Stimulated activated CD8-positive, alpha-beta memory T cell treated with anti-CD3 and anti-CD28 coated beads, Interleukin-7, amount 100 ng/mL, for 48 hours (primary cell): ENCODE data around the gene NOXO1.
"Not testable (repeated sequence)": the region's sequence is repeated elsewhere in the genome, so short reads cannot be mapped to it uniquely, and the experiment has no call there.

Experiments used
- DNase-seq, 2 donors: peaks; one replicate each; pipeline ENCODE4 v3.0.0-alpha.2; 2020; ENCODE audit warnings: low read depth in 1 of 2; ENCODE audit errors: extremely low read depth in 1 of 2

The NOXO1 gene

DNA sequence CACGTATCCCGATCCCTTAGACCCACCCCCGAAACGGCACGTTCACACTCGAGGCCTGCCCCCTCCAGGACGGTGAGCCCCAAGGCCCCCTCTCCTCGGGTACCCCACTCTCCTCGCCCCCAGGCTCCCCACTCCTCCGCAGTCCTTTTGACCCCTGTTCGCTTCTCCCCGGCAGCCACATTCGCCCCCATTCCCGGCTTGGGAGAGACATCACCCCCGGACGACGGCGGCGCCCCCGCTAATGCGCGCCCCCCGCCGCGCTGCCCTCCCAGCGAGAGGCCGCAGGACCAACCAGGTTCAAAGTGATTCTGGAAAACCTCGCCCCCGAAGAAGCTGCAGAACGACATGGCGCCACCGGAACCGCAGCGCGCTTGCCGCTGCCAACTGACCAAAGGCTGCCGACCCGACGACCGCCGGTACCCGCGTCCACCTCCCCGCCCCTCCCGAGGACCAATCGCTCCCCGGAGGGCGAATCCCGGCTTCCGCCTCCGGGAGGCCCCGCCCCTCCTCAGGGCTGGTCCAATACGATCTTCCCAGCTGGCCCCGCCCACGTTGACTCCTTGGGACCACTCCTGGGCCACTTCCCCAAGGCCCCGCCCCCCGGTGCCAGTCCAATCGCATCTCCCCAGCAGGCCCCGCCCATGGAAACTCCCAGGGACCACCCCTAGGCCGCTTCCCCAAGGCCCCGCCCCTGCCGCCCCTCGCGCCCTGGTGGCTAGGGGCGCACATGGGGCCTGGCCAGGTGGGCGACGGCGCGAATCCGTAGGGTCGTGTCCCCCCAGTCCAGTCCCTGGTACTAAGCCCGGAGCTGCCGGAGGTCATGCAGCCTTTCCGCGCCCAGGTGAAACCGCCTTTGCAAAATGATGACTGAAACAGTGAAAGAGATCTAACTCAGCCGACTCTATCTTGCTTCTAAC is 38.2 kb downstream of the NOXO1 start, which contains the start of gene MSRB1:
MSRB1 (minus strand) TSS at position 390 of the 917 bp plus-strand sequence; CDS start at position 347, 43 bp downstream.
- peak; percentile 98 to 100 for DNase-seq

DNA sequence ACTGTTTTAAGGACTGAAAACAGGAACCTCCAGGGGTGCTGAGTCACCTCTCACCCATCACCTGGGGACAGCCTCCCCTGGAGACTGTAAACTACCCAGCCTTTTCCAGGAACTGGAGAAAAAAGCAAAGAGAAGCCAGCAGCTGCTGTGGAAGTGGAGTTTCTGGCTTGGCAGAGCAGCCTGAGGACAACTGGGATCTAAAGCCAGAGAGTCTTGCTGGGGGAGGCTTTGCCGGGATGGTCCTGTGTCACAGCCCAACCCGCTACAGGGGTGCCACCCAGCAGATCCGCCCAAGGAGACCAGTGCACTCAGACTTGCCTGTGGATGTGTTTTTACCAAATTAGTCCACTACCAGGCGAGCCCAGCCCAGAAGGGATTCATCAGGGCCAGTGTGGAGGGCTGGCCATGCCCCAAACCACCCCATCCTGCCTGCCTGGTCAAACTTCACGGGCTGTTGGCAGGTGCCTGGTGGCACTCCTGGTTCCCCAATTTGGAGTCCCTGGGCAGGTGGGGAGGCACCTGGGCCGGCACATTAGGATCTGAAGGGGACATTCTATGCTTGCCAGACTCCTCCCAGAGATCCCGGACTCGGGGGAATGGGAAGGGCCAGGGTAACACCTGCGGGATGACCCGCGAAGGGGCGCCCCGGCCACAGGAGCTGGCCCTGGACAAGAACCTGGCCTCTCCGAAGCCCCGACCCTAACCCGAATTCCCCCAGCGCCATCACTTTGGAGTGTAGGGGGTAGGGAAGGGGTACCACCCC is 39.0 kb downstream of the NOXO1 start:
- DNase-seq, result no peak

DNA sequence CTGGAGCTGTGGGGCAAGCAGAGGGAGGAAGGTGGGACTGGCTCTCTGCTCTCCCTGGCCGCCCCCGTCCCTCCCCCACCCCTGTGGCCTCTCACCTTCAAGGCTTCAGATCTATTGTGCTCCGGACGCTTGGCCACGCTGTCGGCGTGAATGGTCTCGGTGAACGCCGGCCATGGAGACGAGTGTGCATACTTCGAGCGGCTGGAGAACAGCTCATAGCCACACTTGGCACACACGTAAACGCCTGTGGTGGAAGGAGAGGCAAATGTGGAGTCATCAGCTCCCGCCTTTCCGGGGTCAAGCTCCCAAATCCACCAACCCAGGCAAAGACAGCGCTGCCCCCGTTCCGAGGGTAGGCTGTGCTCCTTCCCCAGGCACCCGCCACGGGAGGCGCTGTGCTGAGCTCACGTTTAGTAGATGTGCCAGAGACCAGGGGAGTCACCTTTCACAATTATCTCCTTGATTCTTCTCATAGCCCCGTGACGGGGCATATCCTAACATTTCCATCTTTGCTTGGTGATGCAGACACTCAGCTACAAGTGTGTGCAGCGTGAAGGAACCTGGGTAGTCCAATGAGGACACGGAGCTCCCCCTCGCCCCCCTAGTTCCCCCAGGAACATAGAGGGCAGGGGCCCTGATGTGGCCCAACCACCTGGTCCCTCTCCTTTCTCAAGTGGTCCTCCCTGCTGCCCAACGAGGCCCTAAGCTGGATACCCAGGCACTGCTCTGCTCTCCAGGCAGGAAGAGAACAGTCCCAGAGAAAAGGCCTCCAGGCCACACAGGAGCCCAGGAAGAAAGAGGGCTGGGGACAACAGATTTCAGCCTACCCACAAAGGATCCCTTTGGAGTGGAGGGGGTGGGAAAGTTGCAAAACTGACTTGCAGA is 39.9 kb downstream of the NOXO1 start:
- DNase-seq, result no peak

DNA sequence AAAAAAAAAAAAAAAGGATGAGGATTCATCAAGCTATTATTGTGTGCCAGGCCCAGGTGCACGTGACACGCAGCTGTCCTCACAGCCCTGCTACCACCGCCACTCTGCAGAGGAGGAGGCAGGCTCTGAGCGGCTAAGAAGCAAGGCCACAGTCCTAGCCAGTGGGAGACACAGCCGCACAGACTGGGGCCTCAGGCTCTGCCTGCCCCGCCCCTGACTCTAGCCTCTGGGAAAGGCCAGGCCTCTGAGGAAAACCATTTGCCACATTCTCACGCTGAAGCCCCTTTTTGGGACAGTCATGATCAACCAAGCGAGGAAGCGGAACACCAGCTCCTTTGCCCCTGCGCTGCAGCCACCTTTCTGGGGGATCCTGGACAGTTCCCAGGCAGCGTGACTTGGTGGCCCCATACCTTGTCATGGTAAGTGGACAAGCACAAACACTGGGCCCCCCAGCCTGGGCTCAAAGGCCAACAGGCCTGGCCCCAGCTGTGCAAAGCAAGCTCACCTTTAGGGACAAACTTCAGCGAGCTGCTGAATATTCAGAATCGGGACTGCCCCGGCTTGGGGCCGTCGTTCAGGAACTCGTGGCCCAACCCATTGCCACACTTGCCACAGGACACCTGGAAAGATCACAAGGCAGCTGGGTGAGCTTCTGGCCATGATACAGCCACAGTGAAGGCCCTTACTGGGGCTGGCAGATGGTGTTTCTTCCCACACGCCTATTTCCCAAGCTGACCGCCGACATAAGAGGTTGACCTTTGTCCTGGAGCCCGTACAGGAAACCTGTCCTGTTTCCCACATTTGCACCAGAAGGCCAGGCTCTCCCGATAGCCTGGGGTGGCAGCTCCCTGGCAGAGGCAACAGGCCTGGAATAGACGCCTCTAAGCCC is 40.8 kb downstream of the NOXO1 start:
- DNase-seq, result no peak

DNA sequence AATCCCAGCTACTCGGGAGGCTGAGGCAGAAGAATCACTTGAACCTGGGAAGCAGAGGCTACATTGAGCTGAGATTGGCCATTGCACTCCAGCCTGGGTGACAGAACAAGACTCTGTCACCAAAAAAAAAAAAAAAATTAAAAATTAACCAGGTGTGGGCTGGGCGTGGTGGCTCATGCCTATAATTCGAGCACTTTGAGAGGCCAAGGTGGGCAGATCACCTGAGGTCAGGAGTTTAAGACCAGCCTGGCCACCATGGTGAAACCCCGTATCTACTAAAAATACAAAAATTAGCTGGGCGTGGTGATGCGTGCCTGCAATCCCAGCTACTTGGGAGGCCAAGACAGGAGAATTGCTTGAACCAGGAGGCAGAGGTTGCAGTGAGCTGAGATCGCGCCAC is 41.4 kb downstream of the NOXO1 start:
- DNase-seq, result not testable (repeated sequence)

DNA sequence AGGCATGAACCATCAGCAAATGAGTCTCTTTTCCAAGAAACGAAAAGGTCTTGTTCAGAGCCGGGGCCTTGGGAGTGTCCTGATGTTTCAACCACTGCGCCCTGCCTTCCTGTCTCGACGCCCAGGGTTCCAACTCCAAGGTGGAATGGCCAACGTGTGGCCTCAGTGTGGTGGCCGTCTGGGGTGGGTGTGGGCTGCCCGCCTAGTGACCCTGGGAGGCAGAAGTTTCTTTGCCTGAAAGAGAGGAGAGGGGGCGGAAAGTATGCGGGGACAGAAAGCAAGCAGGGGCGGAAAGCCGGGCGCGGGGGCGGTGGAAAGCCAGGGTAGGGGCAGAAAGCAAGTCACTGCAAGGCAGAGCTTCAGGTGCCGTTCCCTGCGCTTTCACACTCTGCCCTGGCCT is 42.4 kb downstream of the NOXO1 start:
- DNase-seq, result no peak

DNA sequence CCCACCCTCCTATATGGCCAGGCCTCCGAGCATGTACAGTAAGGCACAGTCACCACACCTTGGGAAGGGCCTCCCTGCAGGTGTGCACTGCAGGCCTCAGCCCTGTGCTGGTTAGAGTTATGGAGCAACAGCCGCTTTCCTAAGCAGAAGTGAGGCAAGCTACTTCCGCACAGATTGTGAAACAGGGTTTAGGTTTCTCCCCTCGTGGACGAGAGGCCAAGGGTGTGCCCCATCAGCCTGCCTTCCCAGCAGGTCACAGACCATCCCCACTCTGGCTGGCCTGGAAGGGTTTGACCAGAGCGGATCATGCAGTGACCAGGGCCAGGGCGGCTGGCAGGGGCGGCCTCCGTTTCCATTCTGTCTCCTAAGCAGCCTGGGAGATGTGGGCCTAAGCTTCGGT is 43.0 kb downstream of the NOXO1 start:
- DNase-seq, result no peak

DNA sequence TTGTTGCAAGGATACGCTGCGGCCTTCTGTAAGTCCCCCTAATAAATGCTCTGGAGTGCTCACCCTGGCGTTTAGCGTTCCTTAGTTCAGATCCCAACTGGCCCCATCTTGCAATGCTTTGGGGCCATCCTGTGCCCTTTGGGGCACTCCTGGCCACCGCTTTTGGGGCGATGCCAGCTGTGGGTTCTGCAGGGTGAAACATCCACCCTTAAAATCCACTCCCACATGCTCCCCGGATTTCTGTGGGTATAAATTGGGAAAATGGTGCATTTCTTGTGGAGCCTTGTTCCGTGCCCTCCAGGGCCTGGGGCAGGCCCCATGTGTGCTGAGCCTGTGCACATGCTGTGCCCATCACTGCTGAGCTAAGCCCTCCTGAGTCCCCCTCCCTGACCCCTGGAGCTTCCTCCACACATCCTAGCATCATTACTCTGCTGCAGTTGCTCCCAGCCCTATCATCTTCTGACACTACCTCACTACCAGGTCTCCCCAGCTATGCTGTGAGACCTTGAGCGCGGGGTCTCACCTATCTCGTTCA is 44.3 kb downstream of the NOXO1 start:
- no peak for DNase-seq

DNA sequence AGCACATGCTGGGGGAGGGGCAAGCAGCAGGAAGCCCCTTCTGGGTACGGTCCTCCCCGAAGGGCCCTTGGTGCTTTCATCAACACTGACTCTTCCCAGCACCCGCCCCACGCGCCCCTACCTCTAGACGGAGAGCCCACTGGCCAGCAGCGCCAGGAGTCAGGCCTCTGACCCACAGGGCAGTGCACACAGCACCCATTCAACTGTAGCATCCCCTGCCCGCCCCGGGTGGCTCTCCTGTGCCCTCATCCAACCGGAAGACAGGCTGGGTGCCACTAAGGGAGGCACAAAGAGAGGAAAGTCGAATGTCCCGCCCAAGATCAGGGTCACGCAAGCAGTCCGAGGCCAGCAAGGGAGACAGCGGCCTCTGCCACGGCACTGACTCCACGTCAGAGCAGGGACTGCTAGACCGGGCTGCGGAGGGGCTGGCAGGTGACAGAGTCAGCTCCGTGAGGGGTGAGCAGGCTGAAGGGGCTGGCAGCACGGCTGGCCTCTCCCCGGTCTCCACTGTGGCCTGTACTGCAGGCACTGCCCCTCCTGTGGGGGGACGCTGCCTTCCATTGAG is 48.1 kb downstream of the NOXO1 start:
- no peak for DNase-seq

DNA sequence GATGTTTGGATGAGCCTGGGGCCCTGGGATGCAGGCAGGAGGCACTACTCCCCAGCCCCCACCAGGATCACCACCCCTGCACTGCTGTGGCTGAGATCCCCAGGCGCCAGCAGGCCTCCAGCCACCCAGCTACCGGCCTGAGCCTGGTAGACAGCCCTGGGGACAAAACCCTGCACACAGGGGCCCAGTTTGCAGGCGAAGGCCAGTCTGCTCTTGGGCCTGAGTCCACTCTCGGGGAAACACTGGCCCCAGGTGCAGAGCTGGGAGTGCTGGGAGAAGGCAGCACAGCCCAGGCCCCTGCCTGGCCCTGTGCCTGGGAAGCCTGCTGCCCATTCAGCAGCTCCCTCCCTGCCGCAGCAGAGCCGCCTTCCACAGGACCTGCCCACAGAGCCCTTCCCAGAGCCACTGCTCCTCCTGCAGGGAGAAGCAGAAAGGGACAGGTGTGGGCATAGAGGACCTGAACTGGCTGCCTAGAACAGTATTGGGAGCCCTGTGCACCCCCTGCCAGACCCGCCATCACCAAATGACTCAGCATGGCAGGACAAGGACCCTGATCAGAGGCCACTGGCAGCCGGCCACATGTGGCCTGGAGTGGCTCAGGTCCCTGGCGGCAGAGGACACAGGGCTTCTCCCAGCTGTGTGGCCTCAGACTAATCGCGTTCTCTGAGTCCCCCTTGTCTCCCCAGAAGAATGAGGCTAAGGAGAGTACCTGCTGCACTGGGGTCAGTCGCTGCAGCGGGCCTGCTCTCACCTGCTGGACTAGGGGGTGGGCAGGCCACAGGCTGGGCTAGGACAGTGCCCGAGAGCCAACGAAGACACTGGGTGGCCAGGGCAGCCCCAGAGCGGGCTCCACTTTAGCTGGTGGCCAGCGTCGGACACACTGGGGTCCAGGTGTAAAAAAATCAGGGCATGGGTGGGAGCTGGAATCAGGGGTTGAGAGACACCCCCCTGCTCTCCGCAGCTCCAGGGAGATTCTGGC is 48.9 kb downstream of the NOXO1 start:
- DNase-seq, result no peak

DNA sequence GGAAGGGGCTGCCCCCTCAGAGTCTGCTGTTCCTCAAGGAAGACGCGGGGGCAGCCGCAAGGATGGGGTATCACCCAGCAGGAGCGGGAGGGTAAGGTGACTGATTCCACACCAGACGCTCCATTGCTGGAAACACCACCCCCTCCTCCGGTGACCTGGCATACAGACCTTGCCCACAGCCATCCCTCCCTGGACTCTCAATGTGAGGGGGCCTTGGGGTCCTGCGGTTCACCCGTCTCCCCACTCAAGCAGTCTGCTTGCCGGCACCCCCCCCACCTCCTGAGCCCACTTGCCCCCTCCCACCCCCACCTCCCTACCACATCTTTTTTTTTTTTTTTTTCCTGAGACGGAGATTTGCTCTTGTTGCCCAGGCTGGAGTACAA is 50.9 kb downstream of the NOXO1 start:
- no peak for DNase-seq

DNA sequence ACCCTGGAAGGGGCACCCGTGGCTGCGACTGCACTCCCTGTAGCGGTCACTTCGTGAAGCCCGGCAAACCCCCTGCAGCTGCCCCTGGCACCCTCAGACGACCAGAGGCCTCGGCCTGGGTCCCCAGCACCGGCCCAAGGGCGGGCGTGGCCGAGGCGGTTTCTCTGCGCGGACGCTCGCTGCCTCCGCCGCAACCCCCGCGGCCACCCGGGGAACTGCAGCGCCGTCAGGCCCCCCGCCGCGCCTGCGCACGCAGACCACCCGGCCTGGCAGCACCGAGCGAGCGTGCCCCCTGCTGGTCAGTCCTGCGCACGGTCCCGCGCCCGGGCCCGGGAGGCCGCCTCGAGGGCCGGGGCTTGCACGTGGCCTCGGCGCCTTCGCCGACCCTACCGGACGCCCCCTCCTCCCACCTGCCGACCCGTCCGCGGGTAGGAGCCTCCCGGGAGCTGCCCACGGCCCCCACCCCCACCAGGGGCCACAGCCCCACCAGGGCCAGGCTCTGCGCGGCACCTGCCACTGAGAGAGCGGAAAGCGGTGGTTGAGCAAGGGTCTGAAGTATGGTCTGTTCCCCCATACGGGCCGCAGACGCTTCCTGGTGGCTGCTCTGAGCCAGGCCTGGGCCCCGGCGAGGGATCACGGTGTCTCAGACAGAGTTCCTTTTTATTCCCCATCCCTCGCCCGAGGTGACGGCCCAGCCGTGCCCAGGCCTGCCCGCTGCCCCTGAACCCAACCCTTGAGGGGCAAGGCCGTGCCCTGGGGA is 51.5 kb downstream of the NOXO1 start:
- DNase-seq, result peak; percentile 75 to 87

DNA sequence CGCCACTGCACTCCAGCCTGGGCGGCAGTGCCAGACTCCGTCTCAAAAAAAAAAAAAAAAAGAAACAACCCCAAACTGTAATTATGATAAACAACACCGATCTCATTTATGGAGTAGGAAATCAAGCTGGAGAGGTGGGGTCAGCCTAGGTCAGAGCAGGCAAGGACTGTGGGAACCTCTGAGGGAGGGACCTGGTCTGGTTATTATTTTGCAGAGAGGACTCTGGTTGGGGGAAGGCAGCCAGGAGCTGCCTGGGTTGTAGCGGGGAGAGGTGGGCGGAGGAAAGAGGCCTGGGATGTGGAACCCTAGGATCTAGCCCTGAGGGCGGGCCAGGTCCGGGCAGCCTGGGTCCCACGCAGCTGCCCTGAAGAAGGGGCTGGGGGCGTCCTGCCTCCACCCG is 52.2 kb downstream of the NOXO1 start:
- no peak for DNase-seq
